Progenitor cell of endocrine pancreas (in vitro differentiated cells): Measurements from ENCODE around the gene IL1R2. TPM values are rescaled to one million over a fixed set of nuclear protein-coding genes. Genes with fewer than 3 reads are reported as not detected.

Experiments used
- DNase-seq: peaks from one replicate; pipeline ENCODE4 v3.0.0; 2021; ENCODE audit warnings: low spot score; ENCODE audit not compliant: unreplicated experiment
- H3K27ac Mint-ChIP-seq: 2 replicates; pipeline ENCODE4 v1.8.0; 2021; ENCODE audit warnings: mild to moderate bottlenecking, moderate library complexity, mixed read lengths
- H3K27me3 Mint-ChIP-seq: 2 replicates; pipeline ENCODE4 v1.8.0; 2021; ENCODE audit warnings: mixed read lengths
- H3K36me3 Mint-ChIP-seq: 2 replicates; pipeline ENCODE4 v1.8.0; 2022; ENCODE audit warnings: mixed read lengths; ENCODE audit not compliant: insufficient read depth
- H3K4me1 Mint-ChIP-seq: 2 replicates; pipeline ENCODE4 v1.8.0; 2021; ENCODE audit warnings: low read depth, mixed read lengths
- H3K4me3 Mint-ChIP-seq: 2 replicates; pipeline ENCODE4 v1.8.0; 2021; ENCODE audit warnings: low read depth, mild to moderate bottlenecking, moderate library complexity, mixed read lengths
- H3K9me3 Mint-ChIP-seq: 2 replicates; pipeline ENCODE4 v1.8.0; 2021; ENCODE audit warnings: low read depth, mixed read lengths
- CTCF ChIP-seq: fragments of 200-600 bp; sonication (generic); IDR thresholded peaks from one replicate; pipeline ENCODE4 v1.5.0; 2021; ENCODE audit warnings: antibody characterized with exemption, mild to moderate bottlenecking; ENCODE audit not compliant: unreplicated experiment
- total RNA-seq: library from RNA; stranded (reverse); gene quantifications from 2 replicates; pipeline ENCODE4 v1.2.1, GENCODE V29; 2021

IL1R2 gene
- total RNA-seq, 1 donor from 2014 or later = not detected

GRCh38 chr2:101975171-101975870, 16.4 kb upstream of the IL1R2 start:
- TF ChIP-seq CTCF = no peak
- Mint-ChIP-seq H3K4me1 (no peaks in the 10 kb centered on the region), H3K4me3 (no peak overlapping the region), H3K27me3 (no peaks in the 10 kb centered on the region), H3K9me3 (peaks cover 15% of the 10 kb centered on the region), H3K27ac (no peak overlapping the region), H3K36me3 (peaks cover 2% of the 10 kb centered on the region)
- no peak for DNase-seq

DNA sequence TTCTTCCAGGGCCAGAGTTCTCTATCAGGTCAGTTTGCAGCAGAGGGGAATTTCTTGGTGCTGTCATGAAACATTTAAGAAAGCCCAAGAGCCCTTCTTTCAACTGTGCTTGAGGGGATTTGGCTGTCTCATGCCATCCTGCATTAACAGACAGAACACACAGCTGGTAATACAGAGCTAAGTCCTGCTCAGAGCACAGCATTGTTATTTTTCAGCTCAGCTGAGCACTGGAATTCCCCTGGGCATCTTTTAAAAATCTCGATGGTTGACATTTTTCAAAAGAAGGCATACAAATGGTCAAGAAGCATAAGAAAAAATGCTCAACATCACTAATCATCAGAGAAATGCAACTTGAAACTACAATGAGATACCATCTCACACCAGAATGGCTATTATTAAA, 14.9 kb upstream of the IL1R2 start:
- Mint-ChIP-seq H3K4me1 (no peaks in the 10 kb centered on the region), H3K27me3 (no peaks in the 10 kb centered on the region), H3K9me3 (peaks cover 7% of the 10 kb centered on the region), H3K4me3 (no peak overlapping the region), H3K27ac (no peak overlapping the region), H3K36me3 (no peaks in the 10 kb centered on the region)
- TF ChIP-seq CTCF = no peak
- no peak for DNase-seq

DNA sequence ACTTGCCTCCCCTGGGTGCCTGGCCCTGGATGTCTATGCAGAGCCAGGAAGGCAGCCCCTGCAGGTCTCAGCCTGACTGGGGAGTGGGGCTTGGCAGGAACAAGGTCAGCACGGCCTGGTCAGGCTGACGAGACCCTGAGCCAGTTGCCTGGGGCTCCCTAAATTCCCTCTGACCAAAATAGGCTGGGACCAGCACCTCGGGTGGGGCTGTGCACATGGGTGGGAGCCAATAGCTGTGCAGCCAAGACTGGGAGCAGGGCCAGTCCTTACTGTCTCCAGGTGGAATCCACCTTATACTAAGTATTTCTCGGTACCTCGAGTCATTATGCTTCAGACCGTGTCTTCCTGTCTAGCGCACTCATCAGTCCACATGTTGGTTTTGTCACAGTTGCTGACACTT, 11.4 kb upstream of the IL1R2 start:
- TF ChIP-seq CTCF = no peak
- Mint-ChIP-seq H3K9me3 (no peaks in the 10 kb centered on the region), H3K27ac (no peak overlapping the region), H3K4me1 (peaks cover 2% of the 10 kb centered on the region), H3K27me3 (no peaks in the 10 kb centered on the region), H3K4me3 (no peak overlapping the region), H3K36me3 (no peaks in the 10 kb centered on the region)
- no peak for DNase-seq

- DNase-seq = no peak
- Mint-ChIP-seq H3K9me3 (no peaks in the 10 kb centered on the region), H3K27ac (no peak overlapping the region), H3K4me1 (peaks cover 7% of the 10 kb centered on the region), H3K4me3 (no peak overlapping the region), H3K27me3 (no peaks in the 10 kb centered on the region), H3K36me3 (no peaks in the 10 kb centered on the region)
- TF ChIP-seq CTCF = no peak
These were observed 10.7 kb upstream of the IL1R2 start for GRCh38 chr2:101981066-101981465.

GRCh38 chr2:101981504-101981903, 10.3 kb upstream of the IL1R2 start:
- no peak overlapping the region for H3K27ac Mint-ChIP-seq
- H3K36me3 Mint-ChIP-seq = no peaks in the 10 kb centered on the region
- no peaks in the 10 kb centered on the region for H3K27me3 Mint-ChIP-seq
- no peaks in the 10 kb centered on the region for H3K9me3 Mint-ChIP-seq
- H3K4me1 Mint-ChIP-seq = peaks cover 7% of the 10 kb centered on the region
- no peak for DNase-seq
- no peak overlapping the region for H3K4me3 Mint-ChIP-seq
- no peak for TF ChIP-seq CTCF
